Astrocyte of the cerebellum (primary cell): Measurements from ENCODE around the gene CIDEA.

ENCODE experiments used
- DNase-seq: peaks from one replicate; pipeline ENCODE4 v3.0.0-alpha.2; 2011; ENCODE audit warnings: low read depth
- H3K4me3 ChIP-seq: 2 replicates; pipeline ENCODE4 v1.5.1; 2011; ENCODE audit warnings: mild to moderate bottlenecking, low read depth, low read length, moderate library complexity
- CTCF ChIP-seq: IDR thresholded peaks from 2 replicates; pipeline ENCODE4 v1.5.1; 2012; ENCODE audit warnings: low read length, low read depth, moderate library complexity, mild to moderate bottlenecking; ENCODE audit errors: missing control alignments
- in situ Hi-C: cut with HindIII; loops from 2 replicates; pipeline ENCODE4 v1.10.0; 2017; ENCODE audit warnings: low sequenced_read_pairs

CIDEA gene

GRCh38 chr18:12271376-12272235, 17.4 kb downstream of the CIDEA start:
- peak; percentile 62 for DNase-seq
- in situ Hi-C loops: no loop called here
- peak; percentile 81 for TF ChIP-seq CTCF
- peak overlapping the region; percentile 47 for H3K4me3 ChIP-seq

- in situ Hi-C loops: no loop called here
- DNase-seq: no peak
- TF ChIP-seq CTCF: no peak
- no peak overlapping the region for H3K4me3 ChIP-seq
Observed at GRCh38 chr18:12274793-12275192, 20.6 kb downstream of the CIDEA start.

- H3K4me3 ChIP-seq: no peak overlapping the region
- no peak for TF ChIP-seq CTCF
- DNase-seq: no peak
- in situ Hi-C loops: no loop called here
Observed at GRCh38 chr18:12276736-12277554, 22.8 kb downstream of the CIDEA start.

- in situ Hi-C loops: no loop called here
- H3K4me3 ChIP-seq: peak overlapping the region; percentile 36
- no peak for DNase-seq
- TF ChIP-seq CTCF: no peak
Observed at GRCh38 chr18:12278215-12278671, 24.1 kb downstream of the CIDEA start.

GRCh38 chr18:12278741-12279682, 24.9 kb downstream of the CIDEA start:
- in situ Hi-C loops: no loop called here
- peak overlapping the region; percentile 36 for H3K4me3 ChIP-seq
- DNase-seq: peak; percentile 84
- TF ChIP-seq CTCF: no peak
